PFSK-1 (cell line): ENCODE results near the gene PTPRJ.

ENCODE experiments used
- FOXP2 ChIP-seq: optimal IDR thresholded peaks from 2 replicates; pipeline ENCODE3; 2011; ENCODE audit warnings: borderline replicate concordance, control low read depth, inconsistent platforms; ENCODE audit not compliant: insufficient read depth; ENCODE audit errors: extremely low read length, extremely low read depth
- POLR2AphosphoS5 ChIP-seq: IDR thresholded peaks from 2 replicates; pipeline ENCODE4 v1.6.1; 2012; ENCODE audit warnings: low read depth, mild to moderate bottlenecking, control low read depth, low read length, moderate library complexity
- REST ChIP-seq, 2 experiments: IDR thresholded peaks; 2 replicates each; pipeline versions ENCODE4 v1.6.1 to v1.8.0; 2011 to 2012; ENCODE audit warnings: low read depth in 2 of 2, low read length in 2 of 2, control low read depth in 1 of 2, inconsistent platforms in 1 of 2, mild to moderate bottlenecking in 1 of 2, moderate library complexity in 1 of 2; ENCODE audit not compliant: insufficient read depth in 1 of 2
- SIN3A ChIP-seq: IDR thresholded peaks from 2 replicates; pipeline ENCODE4 v1.6.1; 2012; ENCODE audit warnings: mild to moderate bottlenecking, low read length, moderate library complexity, borderline replicate concordance; ENCODE audit not compliant: insufficient read depth
- TAF1 ChIP-seq: IDR thresholded peaks from 2 replicates; pipeline ENCODE4 v1.6.1; 2012; ENCODE audit warnings: low read length, control low read depth, borderline replicate concordance; ENCODE audit not compliant: insufficient read depth

- TF ChIP-seq REST (IDR thresholded peaks at IDR 0.05; ENCODE audit: insufficient read depth in 1 of 2, low read depth in 2 of 2, low read length in 2 of 2) (no peak), TAF1 (no peak), POLR2AphosphoS5 (no peak), SIN3A (no peak), FOXP2 (no peak)
Observed at GRCh38 chr11:47950396-47950795, 30.0 kb upstream of the PTPRJ start.
